GOT3 (cell line): ENCODE results near the gene MICAL3.
A peak's percentile ranks its signal among the peaks of the same experiment; 100 is the strongest.

Source experiments
- DNase-seq: peaks from one replicate; lab custom pipeline; 2025; ENCODE audit warnings: mixed read lengths; lab: John Stamatoyannopoulos, UW

Gene MICAL3

GRCh38 chr22:17842386-17842785 is 182.0 kb downstream of the MICAL3 start:
- DNase-seq, result no peak

DNA sequence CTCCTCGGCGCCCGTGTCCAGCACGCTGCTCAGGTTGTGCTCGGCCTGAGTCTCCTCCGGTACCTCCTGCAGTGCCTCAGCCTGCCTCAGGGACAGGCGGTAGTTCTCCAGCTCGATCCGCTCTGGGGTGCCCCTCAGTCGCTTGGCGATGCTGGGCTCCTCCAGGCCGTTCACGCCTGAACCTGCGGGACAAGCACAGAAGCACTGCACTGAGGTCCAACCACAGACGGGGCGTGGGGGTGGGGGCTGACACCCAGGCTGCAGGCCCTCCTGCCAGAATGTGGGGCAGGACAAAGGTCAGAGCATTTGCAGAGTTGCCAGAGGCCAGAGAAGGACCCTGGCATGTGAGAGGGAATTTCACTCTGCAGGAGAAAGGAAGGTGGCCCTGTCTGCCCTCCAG is 182.5 kb downstream of the MICAL3 start:
- no peak for DNase-seq

DNA sequence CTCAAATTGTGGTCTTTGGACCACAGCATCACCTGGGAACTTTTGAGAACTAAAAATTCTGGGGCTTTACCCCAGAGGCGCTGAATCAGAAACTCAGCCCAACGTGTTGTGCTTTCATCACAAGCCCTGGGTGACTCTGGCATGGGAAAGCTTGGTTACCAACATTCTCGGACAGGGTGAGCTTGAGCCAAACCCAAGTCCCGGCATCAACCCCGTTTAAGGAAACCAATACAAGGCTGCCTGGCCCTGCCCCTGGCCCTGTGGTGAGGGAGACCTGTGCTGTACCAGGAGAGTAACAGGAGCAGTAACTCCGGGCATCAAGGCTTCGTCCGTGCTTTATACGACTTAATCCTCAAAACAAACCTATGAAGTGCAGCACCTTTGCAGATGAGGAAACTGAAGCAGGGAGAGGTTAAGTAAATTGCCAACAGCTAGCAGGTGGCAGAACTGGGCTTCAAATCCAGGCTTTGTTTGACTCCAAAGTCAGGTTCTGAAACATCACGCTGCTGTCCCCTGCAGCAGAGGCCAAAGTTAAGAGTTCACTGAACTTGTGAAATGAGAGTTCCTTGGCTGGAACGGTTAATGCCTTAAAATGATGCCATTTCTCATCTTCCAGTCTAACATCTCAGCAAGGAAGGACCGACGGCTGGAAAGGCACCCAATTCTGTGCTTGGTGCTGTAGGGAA is 186.0 kb downstream of the MICAL3 start:
- no peak for DNase-seq

GRCh38 chr22:17836992-17837742 is 187.2 kb downstream of the MICAL3 start:
- DNase-seq, result no peak

DNA sequence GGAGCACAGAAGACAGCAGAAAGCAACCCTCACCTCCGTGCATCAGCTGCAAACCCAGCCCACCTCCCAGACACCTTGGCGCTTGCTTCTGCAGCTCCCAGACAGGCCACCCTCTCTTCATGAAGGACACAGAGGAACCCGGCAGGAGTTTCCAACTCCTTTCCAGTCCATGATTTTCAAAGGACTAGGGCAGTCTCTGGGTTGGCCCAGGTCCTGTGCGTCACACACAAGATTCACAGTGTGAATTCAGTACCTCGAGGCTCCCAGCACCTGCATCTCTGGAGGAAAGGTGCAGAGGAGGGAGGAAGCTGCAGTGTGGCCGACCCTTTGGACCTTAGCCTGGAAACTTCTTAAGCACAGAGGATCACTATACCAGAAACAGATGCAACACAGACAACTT is 189.1 kb downstream of the MICAL3 start:
- no peak for DNase-seq

DNA sequence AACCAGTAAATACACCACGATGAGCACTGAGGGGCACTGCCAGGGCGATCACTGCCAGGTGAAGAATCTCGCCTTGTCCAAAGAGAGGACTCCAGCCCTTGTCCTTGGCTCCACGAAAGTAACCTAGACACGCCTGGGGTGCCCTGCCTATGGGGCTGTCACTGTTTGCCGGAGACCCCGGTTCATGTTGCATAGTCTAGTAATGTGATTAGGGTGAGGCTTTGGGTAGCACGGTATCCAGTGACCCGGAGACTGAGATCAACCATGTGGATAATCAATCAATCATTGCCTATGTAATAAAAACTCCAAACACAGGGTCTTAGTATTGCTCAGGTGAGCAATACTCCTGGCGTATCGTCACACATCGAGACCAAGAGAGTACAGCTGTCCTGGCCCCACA is 190.9 kb downstream of the MICAL3 start:
- no peak for DNase-seq

GRCh38 chr22:17832665-17833064 is 191.7 kb downstream of the MICAL3 start:
- no peak for DNase-seq

DNA sequence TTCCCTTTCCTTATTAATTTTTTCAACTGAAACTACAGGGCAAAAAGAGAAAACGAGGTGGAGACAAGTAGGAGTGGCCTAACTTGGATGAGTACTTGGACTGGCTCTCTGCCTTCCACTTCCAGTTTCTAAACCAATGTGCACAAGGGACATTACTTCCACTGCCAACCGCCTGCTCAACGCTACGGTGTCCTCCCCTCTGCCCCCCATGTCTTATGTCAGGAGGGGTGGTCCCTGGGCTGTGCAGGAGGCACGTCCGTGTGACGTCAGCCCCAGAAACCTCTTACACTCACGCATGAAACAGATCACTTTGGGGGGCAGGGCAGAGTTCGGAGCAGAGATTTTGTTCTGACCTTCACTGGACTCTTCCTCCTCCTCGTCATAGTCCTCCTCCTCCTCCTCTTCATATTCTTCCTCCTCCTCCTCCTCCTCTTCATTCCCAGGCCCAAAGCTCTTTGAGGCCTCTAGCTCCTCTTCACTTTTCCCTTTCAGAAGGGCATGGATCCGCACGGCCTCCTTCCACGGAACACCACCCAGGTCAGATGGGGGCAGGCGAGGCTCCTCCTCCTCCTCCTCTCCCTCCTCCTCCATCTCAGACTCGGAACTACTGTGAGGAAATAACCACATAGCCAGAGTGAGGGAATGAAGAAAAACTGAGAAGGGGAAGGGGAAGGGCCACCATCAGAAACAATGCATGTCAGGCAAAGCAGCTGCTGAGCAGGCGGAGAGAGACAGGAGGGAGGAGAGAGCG is 192.7 kb downstream of the MICAL3 start:
- no peak for DNase-seq

DNA sequence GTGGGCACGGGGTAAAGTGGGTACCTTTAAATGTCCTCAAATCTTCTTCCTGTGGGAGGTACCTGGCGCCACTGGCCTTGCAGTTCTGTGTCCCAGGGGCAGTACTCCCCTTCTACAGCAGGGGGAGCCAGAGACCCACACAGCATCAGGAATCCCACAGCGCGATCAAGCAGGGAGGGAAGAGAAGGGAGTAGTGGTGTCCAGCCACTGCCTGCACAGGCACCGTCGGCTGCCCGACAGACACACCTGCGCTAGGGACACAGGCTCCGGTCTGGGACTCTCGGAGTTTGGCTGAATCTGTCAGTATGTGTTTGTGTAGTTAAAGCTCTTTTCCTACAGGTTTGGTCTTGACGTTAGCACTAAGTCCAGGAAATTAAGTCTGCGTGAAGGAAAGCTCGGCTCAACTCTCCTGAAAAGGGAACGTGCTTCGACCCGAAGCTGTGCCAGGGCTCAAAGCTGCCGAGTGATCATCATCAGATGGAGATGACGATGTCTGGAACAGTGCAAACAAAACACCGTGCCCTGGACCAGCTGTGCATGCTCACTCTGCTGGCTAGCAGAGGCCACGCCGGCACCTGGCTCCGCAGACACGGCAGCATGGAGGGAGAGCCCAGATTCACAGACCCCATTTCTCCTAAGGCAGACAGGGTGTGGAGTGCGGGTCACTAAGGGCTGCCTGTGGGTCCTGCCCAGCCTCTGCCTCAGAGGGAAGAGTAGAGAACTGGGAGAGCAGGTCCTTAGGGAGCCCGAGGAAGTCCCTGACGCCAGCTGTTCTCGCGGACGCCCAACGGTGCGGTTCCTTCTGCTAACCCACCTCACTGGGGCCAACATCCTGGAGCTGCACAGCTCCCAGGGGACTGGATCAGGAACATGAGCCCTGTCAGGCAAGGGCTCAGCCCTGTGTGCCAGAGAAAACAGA is 194.1 kb downstream of the MICAL3 start:
- DNase-seq, result peak; percentile 53

DNA sequence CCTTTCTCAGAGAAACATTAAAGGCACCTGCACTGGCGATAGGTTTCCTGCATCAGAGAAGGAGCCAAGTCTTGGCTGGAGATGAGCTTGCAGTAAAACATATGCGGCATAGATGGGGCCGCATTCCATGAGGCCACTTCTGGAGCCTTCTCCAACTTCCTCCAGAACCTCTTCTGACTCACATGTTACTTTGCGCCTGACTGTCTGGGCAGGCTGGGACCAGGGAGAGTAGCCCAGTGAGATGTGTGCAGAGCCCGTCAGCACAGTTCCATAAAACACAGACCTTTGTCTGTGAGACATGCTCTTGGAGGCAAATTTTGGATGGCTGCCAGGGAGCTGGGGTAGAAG is 194.7 kb downstream of the MICAL3 start:
- no peak for DNase-seq

GRCh38 chr22:17828502-17829080 is 195.8 kb downstream of the MICAL3 start:
- DNase-seq, result no peak

DNA sequence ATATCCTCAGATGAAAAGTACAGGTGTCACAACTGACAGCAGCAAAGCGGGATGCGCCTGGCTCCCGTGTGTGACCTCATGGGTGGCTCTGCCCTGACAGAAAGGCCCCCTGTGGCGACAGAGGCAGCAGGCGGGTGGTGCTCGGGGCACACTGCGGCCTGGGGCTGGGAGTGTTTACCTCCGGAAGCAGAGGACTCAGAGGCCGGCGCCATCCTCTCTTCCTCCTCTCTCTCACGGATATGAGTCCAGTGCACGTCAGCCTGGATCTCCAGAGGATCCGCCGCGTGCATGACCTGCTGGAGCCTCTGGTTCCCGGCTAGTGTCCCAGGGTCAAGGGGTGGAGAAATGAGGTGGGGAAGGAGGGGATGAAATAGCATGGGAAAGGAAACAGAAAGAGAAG is 196.9 kb downstream of the MICAL3 start:
- DNase-seq, result no peak

GRCh38 chr22:17825876-17826550 is 198.3 kb downstream of the MICAL3 start:
- DNase-seq, result no peak

- DNase-seq, result no peak
Observed at GRCh38 chr22:17824457-17824856, 199.9 kb downstream of the MICAL3 start.

GRCh38 chr22:17823964-17824363 is 200.4 kb downstream of the MICAL3 start:
- DNase-seq, result no peak

DNA sequence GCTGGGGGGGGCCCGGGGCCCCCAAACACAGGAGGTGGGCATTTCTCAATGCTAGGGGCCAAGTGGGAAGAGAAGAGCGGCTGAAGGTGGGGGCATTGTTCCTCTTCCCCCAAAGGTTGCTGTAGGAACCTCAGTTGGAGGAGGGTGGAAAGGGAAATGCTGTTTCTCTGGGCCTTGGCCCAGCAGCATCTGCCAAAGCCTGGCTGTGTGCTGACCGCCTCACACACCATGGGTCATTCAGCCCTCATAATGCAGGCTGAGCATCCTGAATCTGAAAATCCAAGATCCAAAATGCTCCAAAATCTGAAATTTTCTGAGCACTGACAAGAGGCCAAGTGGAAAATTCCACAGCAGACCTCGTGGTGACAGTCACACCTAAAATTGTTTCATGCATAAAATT is 201.1 kb downstream of the MICAL3 start:
- no peak for DNase-seq

DNA sequence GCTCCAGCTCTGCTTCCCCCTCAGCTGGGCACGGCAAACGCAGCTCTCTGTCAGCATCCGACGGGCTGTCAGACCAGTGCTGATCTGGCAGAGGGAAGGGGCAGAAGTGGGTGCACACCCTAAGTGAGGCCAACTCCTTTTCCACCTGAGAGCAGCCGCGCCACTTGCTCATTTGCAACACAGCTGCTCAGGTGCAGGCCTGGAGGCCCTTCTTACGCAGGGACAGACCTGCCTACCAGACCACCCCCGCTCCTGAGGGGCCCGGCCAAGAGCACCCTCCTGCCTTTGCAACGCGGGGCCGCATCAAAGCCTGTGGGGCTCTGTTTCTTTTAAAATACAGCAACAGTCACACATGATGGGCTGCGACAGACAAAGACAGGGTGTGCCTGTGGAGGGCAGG is 202.3 kb downstream of the MICAL3 start:
- no peak for DNase-seq

- DNase-seq, result no peak
Observed at GRCh38 chr22:17820879-17821439, 203.4 kb downstream of the MICAL3 start.

DNA sequence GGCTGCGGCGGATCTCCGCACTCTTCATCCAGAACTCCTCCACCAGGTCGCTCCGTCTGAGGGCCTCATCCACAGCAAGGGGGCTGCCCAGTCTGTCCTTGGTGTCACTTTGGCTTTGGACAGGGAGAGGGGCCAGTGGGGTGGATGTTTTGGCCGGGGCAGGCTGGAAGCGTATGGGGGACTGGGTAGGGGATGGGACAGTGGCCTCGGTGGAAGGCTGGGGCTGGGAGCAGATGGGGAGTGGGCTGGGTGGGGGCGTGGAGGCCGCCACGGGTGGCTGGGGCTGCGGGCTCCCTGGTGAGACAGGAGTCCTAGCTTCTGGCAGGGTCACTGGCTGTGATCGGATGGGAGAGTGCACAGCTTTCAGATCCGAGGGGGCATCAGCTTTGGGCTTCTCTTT is 205.7 kb downstream of the MICAL3 start:
- DNase-seq, result no peak

GRCh38 chr22:17818180-17818579 is 206.2 kb downstream of the MICAL3 start:
- DNase-seq, result no peak
